ENCODE results near the gene OR8B2.
"Not testable (repeated sequence)": the region's sequence is repeated elsewhere in the genome, so short reads cannot be mapped to it uniquely, and the experiment has no call there.

OR8B2 gene

GRCh38 chr11:124384399-124384798, at the start of gene OR8B2:
Gene OR8B2 (minus strand): TSS chr11:124384499. CDS start chr11:124383343, 1,156 bp downstream.
- FAIRE-seq = no peak

- no peak for FAIRE-seq
Observed at GRCh38 chr11:124429599-124429998, 45.3 kb upstream of the OR8B2 start.

- FAIRE-seq = no peak
Observed at GRCh38 chr11:124424384-124424921, 40.2 kb upstream of the OR8B2 start, which contains the start of gene OR8B4. Gene OR8B4 (minus strand): TSS chr11:124424871. CDS start chr11:124424871, 0 bp downstream.

- no peak for FAIRE-seq
Observed at GRCh38 chr11:124421043-124421442, 36.7 kb upstream of the OR8B2 start.

GRCh38 chr11:124415356-124415923, 31.1 kb upstream of the OR8B2 start:
- no peak for FAIRE-seq

GRCh38 chr11:124409906-124410305, 25.6 kb upstream of the OR8B2 start:
- no peak for FAIRE-seq

GRCh38 chr11:124405581-124405980, 21.3 kb upstream of the OR8B2 start:
- no peak for FAIRE-seq

GRCh38 chr11:124403186-124403585, 18.9 kb upstream of the OR8B2 start:
- FAIRE-seq = not testable (repeated sequence)

- FAIRE-seq = no peak
Observed at GRCh38 chr11:124402326-124402922, 18.1 kb upstream of the OR8B2 start.

GRCh38 chr11:124398924-124399323, 14.6 kb upstream of the OR8B2 start, which contains the start of gene OR8B3:
Gene OR8B3 (minus strand): TSS chr11:124399024. CDS start chr11:124397351, 1,673 bp downstream.
- FAIRE-seq = no peak

GRCh38 chr11:124396847-124397246, 12.5 kb upstream of the OR8B2 start:
- FAIRE-seq = not testable (repeated sequence)

- no peak for FAIRE-seq
Observed at GRCh38 chr11:124394408-124394807, 10.1 kb upstream of the OR8B2 start.

- FAIRE-seq = not testable (repeated sequence)
Observed at GRCh38 chr11:124382857-124383256, 1.4 kb downstream of the OR8B2 start.

GRCh38 chr11:124380585-124380984, 3.7 kb downstream of the OR8B2 start:
- FAIRE-seq = no peak

- no peak for FAIRE-seq
Observed at GRCh38 chr11:124376280-124376679, 8.0 kb downstream of the OR8B2 start.

GRCh38 chr11:124359566-124359965, 24.7 kb downstream of the OR8B2 start:
- no peak for FAIRE-seq

GRCh38 chr11:124346311-124346955, 37.9 kb downstream of the OR8B2 start:
- no peak for FAIRE-seq

- FAIRE-seq = no peak
Observed at GRCh38 chr11:124344346-124344745, 40.0 kb downstream of the OR8B2 start.

GRCh38 chr11:124340142-124340447, 44.2 kb downstream of the OR8B2 start:
- no peak for FAIRE-seq

GRCh38 chr11:124339396-124340141, 44.7 kb downstream of the OR8B2 start:
- FAIRE-seq = no peak

All from colon (tissue), 2 donors.